ENCODE measurements around the gene TNNT3.

DNA sequence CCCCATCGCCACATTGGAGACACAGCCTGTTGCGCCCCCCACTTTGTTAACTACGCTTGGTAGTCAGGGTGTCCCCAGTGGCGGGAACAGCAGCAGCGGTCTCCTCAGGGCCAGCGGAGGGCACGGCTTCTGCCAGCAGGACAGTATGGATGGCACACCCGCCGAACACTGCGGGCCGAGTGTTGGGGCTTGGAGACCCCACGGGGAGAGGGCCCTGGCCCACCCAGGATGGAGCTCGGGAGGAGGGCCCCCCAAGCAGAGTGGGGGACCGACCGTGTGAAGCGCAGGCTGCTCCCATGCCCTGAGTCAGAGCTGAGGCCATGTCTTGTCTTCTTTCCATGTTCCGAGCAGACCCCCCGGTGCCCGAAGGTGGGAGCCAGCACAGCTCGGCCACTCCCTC, 45.5 kb downstream of the TNNT3 start:
- TF ChIP-seq EZH2 (IDR thresholded peaks at IDR 0.05; ENCODE audit: low read length, unreplicated experiment) (no peak), EZH2phosphoT487 (IDR thresholded peaks at IDR 0.05; ENCODE audit: borderline replicate concordance, low read length) (no peak)
- TF ChIP-seq, protein P1, sequence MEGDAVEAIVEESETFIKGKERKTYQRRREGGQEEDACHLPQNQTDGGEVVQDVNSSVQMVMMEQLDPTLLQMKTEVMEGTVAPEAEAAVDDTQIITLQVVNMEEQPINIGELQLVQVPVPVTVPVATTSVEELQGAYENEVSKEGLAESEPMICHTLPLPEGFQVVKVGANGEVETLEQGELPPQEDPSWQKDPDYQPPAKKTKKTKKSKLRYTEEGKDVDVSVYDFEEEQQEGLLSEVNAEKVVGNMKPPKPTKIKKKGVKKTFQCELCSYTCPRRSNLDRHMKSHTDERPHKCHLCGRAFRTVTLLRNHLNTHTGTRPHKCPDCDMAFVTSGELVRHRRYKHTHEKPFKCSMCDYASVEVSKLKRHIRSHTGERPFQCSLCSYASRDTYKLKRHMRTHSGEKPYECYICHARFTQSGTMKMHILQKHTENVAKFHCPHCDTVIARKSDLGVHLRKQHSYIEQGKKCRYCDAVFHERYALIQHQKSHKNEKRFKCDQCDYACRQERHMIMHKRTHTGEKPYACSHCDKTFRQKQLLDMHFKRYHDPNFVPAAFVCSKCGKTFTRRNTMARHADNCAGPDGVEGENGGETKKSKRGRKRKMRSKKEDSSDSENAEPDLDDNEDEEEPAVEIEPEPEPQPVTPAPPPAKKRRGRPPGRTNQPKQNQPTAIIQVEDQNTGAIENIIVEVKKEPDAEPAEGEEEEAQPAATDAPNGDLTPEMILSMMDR (conservative IDR thresholded peaks at IDR 0.05; ENCODE audit: low read depth, low read length) = no peak
